ENCODE data around the gene C1orf35.

C1orf35 gene

DNA sequence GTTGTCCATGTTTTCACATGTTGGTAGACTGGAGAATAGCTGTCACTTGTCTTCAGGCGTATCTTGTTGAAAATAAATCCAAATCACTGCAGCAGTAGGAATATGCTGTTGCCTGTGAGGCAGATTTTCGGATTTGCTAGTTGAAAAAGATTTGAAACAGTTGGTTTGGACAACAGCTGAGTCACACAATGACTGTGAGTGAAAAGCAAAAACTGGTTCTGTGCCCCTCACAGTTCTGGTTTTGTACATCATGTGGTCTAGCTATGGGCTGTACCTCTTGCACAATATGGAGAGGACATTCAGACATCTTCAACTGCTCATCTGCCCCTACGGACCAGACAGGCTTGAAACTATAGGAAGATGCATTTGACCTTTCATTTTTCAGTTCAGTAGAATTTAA lies 18.8 kb downstream of the C1orf35 start:
- ATAC-seq (peak; percentile 69), DNase-seq (ENCODE audit: low spot score in 2 of 2) (no peak)
- H3K36me3 Mint-ChIP-seq, result peaks cover 73% of the 10 kb centered on the region
- peak overlapping the region; percentile 94 for H3K27ac Mint-ChIP-seq
- H3K4me1 Mint-ChIP-seq, result peaks cover 67% of the 10 kb centered on the region
- H3K9me3 Mint-ChIP-seq, result no peaks in the 10 kb centered on the region
- H3K4me3 Mint-ChIP-seq, result peak overlapping the region; percentile 90

GRCh38 chr1:228083871-228084278 lies 19.2 kb downstream of the C1orf35 start:
- DNase-seq (ENCODE audit: low spot score in 2 of 2) (no peak), ATAC-seq (no peak)
- Mint-ChIP-seq H3K27ac (peak overlapping the region; percentile 94), H3K9me3 (no peaks in the 10 kb centered on the region), H3K4me1 (peaks cover 63% of the 10 kb centered on the region), H3K36me3 (peaks cover 73% of the 10 kb centered on the region), H3K4me3 (peak overlapping the region; percentile 90)

GRCh38 chr1:228082918-228083870 lies 19.9 kb downstream of the C1orf35 start:
- Mint-ChIP-seq H3K4me3 (peak overlapping the region; percentile 90), H3K27ac (peak overlapping the region; percentile 94), H3K4me1 (peaks cover 56% of the 10 kb centered on the region), H3K9me3 (no peaks in the 10 kb centered on the region), H3K36me3 (peaks cover 69% of the 10 kb centered on the region)
- peak; percentile 29 for ATAC-seq
- DNase-seq (ENCODE audit: low spot score in 2 of 2), result no peak

DNA sequence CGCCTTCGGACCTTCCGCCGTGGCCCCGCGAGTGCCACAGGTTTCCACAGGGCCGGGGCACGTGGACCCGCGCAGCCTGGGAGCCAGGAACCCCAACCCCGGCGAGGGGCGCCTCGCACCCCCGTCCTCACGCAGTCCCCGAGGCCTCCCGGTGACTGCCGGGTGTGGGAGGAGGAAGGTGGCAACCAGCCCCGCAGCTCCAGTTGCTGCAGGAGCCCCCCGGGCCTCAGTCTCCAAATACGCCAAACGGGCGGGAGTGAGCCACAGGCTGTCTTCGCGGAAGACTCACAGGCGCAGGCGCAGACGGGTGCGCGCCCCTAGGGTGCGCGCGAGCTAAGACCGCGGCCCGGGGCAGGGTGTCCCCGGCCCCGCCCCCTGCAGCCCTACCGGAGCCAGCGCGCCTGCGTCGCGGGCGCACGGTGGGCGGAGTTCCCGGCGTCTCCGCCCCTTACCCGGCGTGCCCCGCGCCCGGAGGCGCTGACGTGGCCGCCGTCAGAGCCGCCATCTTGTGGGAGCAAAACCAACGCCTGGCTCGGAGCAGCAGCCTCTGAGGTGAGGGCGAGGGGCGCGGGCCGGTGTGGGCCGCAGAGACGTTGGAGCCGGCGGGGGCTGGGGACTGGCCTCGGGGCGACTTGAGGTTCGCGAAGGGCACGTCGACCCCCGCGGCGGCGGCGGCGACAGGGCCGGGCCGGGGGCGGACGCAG lies 20.8 kb downstream of the C1orf35 start, which contains the start of gene ARF1:
ARF1 (plus strand) TSS at position 495 of the 704 bp plus-strand sequence. CDS start 14,407 bp downstream, outside the sequence.
- ATAC-seq, result peak; percentile 84
- DNase-seq (ENCODE audit: low spot score in 2 of 2), result peak; percentile 95 to 97
- peaks cover 55% of the 10 kb centered on the region for H3K4me1 Mint-ChIP-seq
- peak within 1 kb of the TSS; percentile 94 for H3K27ac Mint-ChIP-seq
- H3K36me3 Mint-ChIP-seq, result peaks cover 61% of the 10 kb centered on the region
- H3K9me3 Mint-ChIP-seq, result no peaks in the 10 kb centered on the region
- peak within 1 kb of the TSS; percentile 90 for H3K4me3 Mint-ChIP-seq

GRCh38 chr1:228081578-228082213 lies 21.4 kb downstream of the C1orf35 start:
- DNase-seq (ENCODE audit: low spot score in 2 of 2) (no peak), ATAC-seq (peak; percentile 27)
- Mint-ChIP-seq H3K4me3 (peak overlapping the region; percentile 90), H3K27ac (peak overlapping the region; percentile 94), H3K9me3 (no peaks in the 10 kb centered on the region), H3K36me3 (peaks cover 55% of the 10 kb centered on the region), H3K4me1 (peaks cover 52% of the 10 kb centered on the region)

- H3K4me1 Mint-ChIP-seq, result peaks cover 47% of the 10 kb centered on the region
- DNase-seq (ENCODE audit: low spot score in 2 of 2), result no peak
- peak overlapping the region; percentile 94 for H3K27ac Mint-ChIP-seq
- peak overlapping the region; percentile 90 for H3K4me3 Mint-ChIP-seq
- H3K36me3 Mint-ChIP-seq, result peaks cover 49% of the 10 kb centered on the region
- ATAC-seq, result no peak
- no peaks in the 10 kb centered on the region for H3K9me3 Mint-ChIP-seq
These were observed 22.0 kb downstream of the C1orf35 start for GRCh38 chr1:228081144-228081543.

GRCh38 chr1:228079601-228080263 lies 23.4 kb downstream of the C1orf35 start:
- no peaks in the 10 kb centered on the region for H3K9me3 Mint-ChIP-seq
- DNase-seq (ENCODE audit: low spot score in 2 of 2) (no peak), ATAC-seq (no peak)
- H3K27ac Mint-ChIP-seq, result no peak overlapping the region
- peaks cover 32% of the 10 kb centered on the region for H3K4me1 Mint-ChIP-seq
- no peak overlapping the region for H3K4me3 Mint-ChIP-seq
- peaks cover 35% of the 10 kb centered on the region for H3K36me3 Mint-ChIP-seq

DNA sequence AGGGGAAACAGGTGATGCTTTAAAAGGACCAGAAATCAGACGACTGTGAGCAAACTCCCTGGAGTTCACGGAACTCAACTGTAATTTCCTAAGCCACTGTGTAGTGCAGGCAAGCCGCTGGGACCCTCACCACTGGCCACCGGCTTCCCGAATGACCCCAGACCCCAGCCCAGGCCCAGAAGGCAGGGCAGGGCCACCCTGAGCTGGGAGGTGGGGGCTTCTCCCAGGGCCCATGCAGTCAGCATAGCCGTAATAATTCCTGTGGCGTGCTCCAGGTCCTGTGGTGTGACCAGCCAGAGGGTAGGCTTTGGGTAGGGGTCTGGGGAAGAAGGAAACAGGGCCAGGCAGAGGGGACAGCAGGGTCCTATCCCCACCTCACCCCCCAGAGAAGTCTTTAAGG lies 24.1 kb downstream of the C1orf35 start:
- Mint-ChIP-seq H3K4me3 (no peak overlapping the region), H3K27ac (no peak overlapping the region), H3K36me3 (peaks cover 28% of the 10 kb centered on the region), H3K4me1 (peaks cover 30% of the 10 kb centered on the region), H3K9me3 (no peaks in the 10 kb centered on the region)
- ATAC-seq, result no peak
- no peak for DNase-seq (ENCODE audit: low spot score in 2 of 2)

DNA sequence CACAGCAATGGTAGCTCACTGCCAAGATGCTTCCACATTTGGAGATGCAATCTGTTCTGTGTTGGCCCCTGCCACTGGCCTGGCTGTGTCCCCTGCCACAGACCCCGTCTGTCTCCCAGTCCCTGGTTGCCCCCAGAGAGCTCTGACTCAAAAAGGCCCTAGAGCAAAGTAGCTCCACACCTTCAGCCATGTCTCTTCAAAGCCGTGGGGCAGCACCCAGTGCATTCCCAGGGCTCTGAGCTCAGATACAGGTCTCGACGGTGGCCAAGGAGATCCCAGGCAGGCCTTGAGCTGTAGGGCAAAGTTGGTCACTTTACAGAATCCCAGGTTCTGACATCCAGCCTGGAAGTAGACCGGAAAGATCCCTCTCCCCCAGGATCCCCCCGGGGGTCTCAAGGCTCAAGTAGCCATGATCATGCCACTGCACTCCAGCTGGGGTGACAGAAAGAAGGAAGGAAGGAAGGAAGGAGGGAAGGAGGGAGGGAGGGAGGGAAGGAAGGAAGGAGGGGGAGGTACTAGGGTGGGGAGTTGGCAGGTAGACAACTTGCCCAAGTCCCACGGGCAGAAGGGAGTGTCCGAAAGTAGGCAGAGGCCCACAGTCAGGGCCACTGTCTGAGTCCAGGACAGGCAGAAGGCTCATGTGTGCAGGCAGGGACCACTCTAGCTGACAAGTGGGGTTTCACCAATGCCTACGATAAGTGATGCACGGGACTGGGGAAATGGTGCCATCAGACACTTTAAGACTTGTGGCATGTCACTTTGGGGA lies 25.4 kb downstream of the C1orf35 start:
- Mint-ChIP-seq H3K36me3 (peaks cover 15% of the 10 kb centered on the region), H3K27ac (no peak overlapping the region), H3K4me3 (no peak overlapping the region)

DNA sequence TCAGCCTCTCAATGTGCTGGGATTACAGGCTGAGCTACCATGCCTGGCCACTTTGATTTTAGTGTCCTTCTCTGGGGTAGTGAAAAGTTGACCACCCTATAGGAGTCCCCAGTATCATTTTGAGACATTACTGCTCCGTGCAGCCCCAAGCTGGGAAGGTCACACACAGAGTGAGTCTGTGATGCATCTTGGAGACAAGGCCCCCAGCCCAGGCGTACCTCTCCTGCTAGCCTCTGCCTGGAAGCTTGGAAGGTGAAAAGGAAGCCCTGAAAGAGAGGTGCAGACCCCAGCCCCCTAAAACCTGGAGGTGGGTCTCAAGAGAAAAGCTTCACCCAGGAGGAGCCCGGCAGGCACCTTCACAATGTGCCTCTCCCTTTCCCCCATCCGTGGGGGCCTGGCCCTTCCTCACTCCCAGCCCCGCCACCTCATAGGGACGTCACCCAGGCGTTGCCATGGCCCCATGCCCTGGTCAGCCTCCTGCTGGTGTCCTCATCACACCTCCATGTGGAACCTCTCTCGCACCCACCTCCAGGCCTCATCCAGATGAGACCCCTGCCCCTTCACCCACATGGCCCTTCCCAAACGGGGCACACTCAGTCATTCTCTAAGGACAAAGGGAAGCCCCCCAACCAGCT lies 26.2 kb downstream of the C1orf35 start:
- Mint-ChIP-seq H3K27ac (no peak overlapping the region), H3K9me3 (no peaks in the 10 kb centered on the region), H3K4me3 (no peak overlapping the region), H3K4me1 (peaks cover 35% of the 10 kb centered on the region), H3K36me3 (peaks cover 10% of the 10 kb centered on the region)
- ATAC-seq (no peak), DNase-seq (ENCODE audit: low spot score in 2 of 2) (no peak)

More for the DNA sequence above, 25.4 kb downstream of the C1orf35 start:
- ATAC-seq, result no peak
- H3K9me3 Mint-ChIP-seq, result no peaks in the 10 kb centered on the region
- no peak for DNase-seq (ENCODE audit: low spot score in 2 of 2)
- H3K4me1 Mint-ChIP-seq, result peaks cover 34% of the 10 kb centered on the region

GRCh38 chr1:228075801-228076271 lies 27.3 kb downstream of the C1orf35 start:
- Mint-ChIP-seq H3K9me3 (no peaks in the 10 kb centered on the region), H3K36me3 (peaks cover 10% of the 10 kb centered on the region), H3K4me3 (no peak overlapping the region), H3K4me1 (peaks cover 24% of the 10 kb centered on the region), H3K27ac (no peak overlapping the region)
- ATAC-seq (no peak), DNase-seq (ENCODE audit: low spot score in 2 of 2) (no peak)

- no peaks in the 10 kb centered on the region for H3K9me3 Mint-ChIP-seq
- ATAC-seq, result no peak
- H3K4me3 Mint-ChIP-seq, result no peak overlapping the region
These were observed 28.0 kb downstream of the C1orf35 start for GRCh38 chr1:228074954-228075730.

GRCh38 chr1:228073857-228074545 lies 29.1 kb downstream of the C1orf35 start:
- no peaks in the 10 kb centered on the region for H3K9me3 Mint-ChIP-seq
- H3K36me3 Mint-ChIP-seq, result peaks cover 4% of the 10 kb centered on the region
- DNase-seq (ENCODE audit: low spot score in 2 of 2) (no peak), ATAC-seq (peak; percentile 37)
- H3K27ac Mint-ChIP-seq, result no peak overlapping the region
- peaks cover 24% of the 10 kb centered on the region for H3K4me1 Mint-ChIP-seq
- no peak overlapping the region for H3K4me3 Mint-ChIP-seq

More at GRCh38 chr1:228074954-228075730, 28.0 kb downstream of the C1orf35 start:
- Mint-ChIP-seq H3K27ac (no peak overlapping the region), H3K36me3 (peaks cover 10% of the 10 kb centered on the region), H3K4me1 (peaks cover 24% of the 10 kb centered on the region)
- no peak for DNase-seq (ENCODE audit: low spot score in 2 of 2)
